NCI-H2227 (cell line): ENCODE data around the gene S100A10.

ENCODE experiments used
- DNase-seq: peaks from one replicate; lab custom pipeline; 2025; ENCODE audit not compliant: unreplicated experiment; lab: John Stamatoyannopoulos, UW

The S100A10 gene

GRCh38 chr1:151988405-151988923, 5.2 kb downstream of the S100A10 start:
- DNase-seq = no peak

GRCh38 chr1:151986501-151987190, 7.0 kb downstream of the S100A10 start:
- DNase-seq = no peak

DNA sequence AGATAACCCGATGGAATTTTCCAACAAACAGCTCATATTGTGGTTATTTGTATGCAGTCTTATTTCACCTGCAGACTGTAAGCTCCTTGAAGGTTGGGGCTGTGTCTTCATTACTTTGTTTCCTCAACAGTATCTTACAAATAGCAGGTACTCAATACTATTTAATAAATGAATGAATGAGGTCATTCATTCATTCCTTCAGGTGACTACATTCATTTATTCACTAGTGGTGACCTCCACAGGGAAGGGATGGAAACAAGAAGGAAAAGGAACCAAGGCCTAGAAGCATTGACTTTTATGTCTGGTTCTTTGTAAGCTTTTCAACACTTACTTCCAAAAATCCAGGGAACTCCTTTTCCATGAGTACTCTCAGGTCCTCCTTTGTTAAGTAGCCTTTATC, 7.9 kb downstream of the S100A10 start:
- no peak for DNase-seq

GRCh38 chr1:151985270-151985669, 8.4 kb downstream of the S100A10 start:
- no peak for DNase-seq

- DNase-seq = no peak
These were observed 9.2 kb downstream of the S100A10 start for GRCh38 chr1:151984313-151984956.

DNA sequence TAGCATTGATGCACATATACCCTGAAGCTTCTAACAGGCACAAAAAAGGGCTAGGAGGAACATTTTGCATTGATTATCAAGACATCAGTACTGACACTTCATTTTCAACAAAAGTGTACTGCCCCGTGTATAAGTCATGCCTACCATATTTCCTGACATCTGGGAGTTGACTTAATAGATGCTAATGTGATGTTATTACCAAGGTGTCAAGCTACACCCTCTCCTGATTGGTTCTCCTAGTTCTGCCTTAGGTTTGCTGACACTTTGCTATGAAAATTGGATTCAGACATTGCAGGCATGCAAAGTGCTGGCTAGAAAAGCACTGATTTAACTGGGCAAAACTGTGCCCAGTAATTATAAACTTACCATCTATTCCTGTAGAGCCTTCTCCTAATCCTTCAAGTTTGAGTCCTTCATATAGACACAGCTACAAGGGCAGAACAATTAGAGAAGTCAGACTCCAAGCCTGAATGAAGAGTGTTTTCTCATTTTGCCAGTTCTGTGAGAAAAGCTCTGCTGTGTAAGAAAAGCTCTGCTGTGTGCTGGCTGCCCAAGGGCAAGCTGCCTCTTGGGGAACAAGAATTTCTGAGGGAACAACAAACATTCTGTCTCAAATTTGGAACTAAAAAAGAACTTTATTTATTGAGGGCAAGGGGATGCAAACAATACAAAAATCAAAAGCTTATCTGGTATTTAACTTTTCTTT, 11.2 kb downstream of the S100A10 start:
- DNase-seq = no peak

DNA sequence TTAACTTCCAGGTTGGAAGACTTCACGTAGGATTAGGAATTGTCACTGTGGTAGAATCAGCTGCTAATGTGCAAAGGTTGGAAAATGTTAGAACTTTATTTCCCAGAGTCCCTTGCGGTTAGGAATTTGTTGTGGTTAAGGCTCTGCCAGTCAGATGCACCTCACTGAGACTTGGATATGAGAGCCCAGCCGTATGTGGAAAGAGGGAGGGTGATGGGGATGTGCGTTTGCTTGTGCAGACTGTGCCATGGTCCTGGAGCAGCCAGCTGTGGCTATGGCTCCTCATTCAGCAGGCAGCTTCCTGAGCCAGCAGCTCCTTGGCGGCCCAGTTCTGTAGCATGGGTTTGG, 12.5 kb downstream of the S100A10 start:
- DNase-seq = no peak

DNA sequence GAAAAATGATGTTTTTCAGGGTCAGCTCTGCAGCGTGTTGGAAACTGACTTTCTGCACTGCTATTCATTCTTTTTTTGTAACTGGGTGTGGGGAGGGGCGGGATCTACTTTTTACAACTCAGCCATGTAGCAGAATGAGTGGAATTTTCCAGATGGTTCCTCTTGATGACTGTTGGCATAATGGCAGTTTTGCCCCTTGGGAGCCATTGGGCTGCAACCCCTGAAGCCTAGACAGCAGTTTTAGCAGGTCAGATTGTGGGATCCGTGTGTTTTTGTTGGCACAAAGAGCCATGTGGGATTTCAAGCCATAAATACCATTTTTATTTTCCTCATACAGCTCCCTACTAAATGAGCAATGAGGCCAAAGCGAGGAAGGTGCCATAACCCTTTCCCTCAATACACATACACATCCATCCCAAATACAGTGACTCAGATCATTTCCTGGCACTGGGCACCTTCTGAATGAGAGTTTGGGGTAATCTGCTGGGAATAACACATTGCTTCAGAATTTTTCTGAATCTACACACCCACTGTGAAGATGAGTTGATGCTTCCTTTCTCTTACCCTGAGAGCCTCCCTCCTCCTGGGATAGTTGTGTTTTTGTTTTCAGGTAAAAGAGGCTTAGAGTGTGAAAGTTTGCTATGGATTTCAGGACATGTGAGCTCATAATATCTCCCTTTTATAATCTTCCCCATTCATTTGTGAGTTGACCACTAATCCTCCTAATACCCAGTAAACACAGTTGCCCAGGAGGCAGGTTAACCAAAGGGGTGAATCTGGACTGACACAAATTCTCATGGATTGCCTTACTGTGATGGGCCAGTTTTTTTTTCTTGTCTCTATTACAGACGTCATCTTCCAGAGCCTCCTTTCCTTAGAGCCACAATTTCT, 13.1 kb downstream of the S100A10 start:
- DNase-seq = no peak

DNA sequence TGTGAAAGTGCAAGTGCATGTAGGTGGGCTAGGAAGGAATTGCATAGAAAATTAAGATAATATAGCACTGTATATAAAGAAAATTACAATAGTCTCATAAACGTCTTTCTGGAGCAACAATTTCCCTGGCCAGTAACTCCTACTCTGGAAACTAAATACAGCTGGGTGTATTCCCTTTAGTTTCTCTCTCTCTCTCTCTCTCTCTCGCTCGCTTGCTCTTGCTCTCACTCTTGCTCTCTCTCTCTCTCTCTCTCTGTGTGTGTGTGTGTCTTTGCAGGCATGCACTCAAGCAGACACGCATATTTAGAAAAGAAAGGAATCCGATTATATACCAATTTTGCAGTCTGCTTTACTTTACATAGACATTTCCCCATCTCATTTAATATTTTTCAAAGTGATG, 14.7 kb downstream of the S100A10 start:
- DNase-seq = no peak

DNA sequence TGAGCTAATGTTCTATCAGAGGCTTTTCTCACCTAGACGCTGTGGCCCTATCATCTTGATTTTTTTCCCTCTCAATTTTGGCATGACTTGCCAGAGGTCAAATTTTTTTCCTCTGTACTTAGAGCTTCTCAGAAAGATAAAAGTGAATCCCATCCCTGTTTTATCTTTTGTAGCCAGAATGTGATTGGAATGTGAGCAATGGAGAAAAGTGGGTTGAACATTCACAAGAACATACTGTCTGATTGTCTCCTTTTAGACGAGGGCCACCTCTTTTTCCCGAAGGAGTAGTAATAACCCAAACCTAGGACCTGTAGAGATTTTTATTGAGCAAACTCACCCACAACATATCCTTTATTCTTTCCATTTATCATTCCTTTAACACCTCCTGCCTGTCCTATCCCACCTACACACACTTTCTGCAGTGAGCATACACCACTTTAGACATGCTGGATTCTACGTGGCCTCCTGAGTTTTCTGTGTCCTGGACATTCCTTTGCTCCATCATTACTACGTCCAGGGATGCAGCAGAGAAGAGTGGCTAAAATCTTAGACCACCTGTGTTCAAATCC, 15.9 kb downstream of the S100A10 start:
- no peak for DNase-seq

DNA sequence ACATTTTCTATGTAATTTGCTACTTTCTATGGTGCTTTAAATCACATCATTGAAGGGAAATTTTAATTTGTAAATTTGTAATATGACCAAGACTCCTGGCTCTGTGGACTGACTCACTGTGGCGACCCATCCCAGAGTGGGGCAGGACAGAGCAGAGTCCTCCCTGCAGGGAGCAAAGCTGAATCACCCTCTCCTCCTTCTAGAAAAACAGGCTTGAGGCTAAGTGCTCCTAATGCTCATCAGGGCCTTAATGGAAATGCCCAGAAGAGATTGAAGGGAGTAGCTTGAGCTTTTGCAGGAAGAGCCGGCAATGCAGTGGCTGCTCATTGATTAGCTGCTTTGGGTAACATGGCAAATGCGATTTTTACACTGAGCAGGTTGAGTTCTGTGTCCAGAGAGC, 16.8 kb downstream of the S100A10 start:
- DNase-seq = no peak

- no peak for DNase-seq
These were observed 17.7 kb downstream of the S100A10 start for GRCh38 chr1:151976015-151976343.

GRCh38 chr1:151975311-151976014, 18.2 kb downstream of the S100A10 start:
- DNase-seq = no peak

GRCh38 chr1:151972542-151973248, 21.0 kb downstream of the S100A10 start:
- no peak for DNase-seq

GRCh38 chr1:151970626-151971025, 23.0 kb downstream of the S100A10 start:
- no peak for DNase-seq

GRCh38 chr1:151970128-151970527, 23.5 kb downstream of the S100A10 start:
- DNase-seq = no peak

- no peak for DNase-seq
These were observed 24.8 kb downstream of the S100A10 start for GRCh38 chr1:151968791-151969399.

GRCh38 chr1:151968058-151968457, 25.6 kb downstream of the S100A10 start:
- DNase-seq = no peak

- no peak for DNase-seq
These were observed 26.6 kb downstream of the S100A10 start for GRCh38 chr1:151967091-151967490.
